Urinary bladder (tissue), 4 donors: ENCODE data around the gene EXOC3L2. TPM values are rescaled to one million over a fixed set of nuclear protein-coding genes. Genes with fewer than 3 reads are reported as not detected.

Source experiments
- DNase-seq: peaks from one replicate; pipeline ENCODE4 v3.0.0-alpha.2; 2015; ENCODE audit errors: extremely low spot score
- H3K27ac ChIP-seq: one replicate; pipeline ENCODE4 v1.5.1; 2013; ENCODE audit warnings: low read depth, mild to moderate bottlenecking, moderate library complexity
- H3K36me3 ChIP-seq: one replicate; pipeline ENCODE4 v1.6.1; 2013; ENCODE audit warnings: mild to moderate bottlenecking, moderate library complexity; ENCODE audit not compliant: insufficient read depth
- H3K4me1 ChIP-seq: one replicate; pipeline ENCODE4 v1.6.1; 2013; ENCODE audit warnings: mild to moderate bottlenecking, moderate library complexity; ENCODE audit not compliant: insufficient read depth
- H3K4me3 ChIP-seq: one replicate; pipeline ENCODE4 v1.5.1; 2013; ENCODE audit warnings: low read depth, low read length
- WGBS: extraction: QIAGEN DNeasy Blood & Tissue Kit; methylation state at CpG from one replicate; pipeline ENCODE4 v1.1.7; 2013; 5-methylcytosine and 5-hydroxymethylcytosine counted together
- polyA plus RNA-seq: library from polyadenylated mRNA; stranded (reverse); fragments of 200-250 nt; gene quantifications from one replicate; pipeline ENCODE4 v1.2.3, GENCODE V29; 2013
- total RNA-seq: library from RNA; depleted of rRNA; stranded (reverse); fragments of >200 nt; gene quantifications from one replicate; pipeline ENCODE4 v1.2.3, GENCODE V29; 2014
- donor health status: healthy with polysubstance abuse.
- donor health status: healthy.

EXOC3L2 gene
- total and polyA plus RNA-seq, 2 donors = 3.4 to 6.9 TPM

DNA sequence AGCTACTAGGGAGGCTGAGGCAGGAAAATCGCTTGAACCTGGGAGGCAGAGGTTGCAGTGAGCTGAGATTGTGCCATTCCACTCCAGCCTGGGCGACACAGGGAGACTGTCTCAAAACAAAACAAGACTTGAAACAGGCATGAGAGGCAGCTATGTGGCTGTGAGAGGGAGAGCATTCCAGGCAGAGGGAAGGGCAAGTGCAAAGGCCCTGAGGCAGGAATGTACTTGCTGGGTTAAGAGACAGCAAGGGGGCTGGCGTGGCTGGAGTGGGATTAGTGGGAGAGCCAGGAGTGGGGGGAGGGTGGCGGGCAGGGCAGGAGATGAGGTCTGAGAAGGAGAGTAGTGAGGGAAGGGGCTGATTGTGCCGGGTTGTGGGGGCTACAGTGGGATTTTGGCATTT is 21.3 kb downstream of the EXOC3L2 start:
- Histone ChIP-seq H3K36me3 (no peaks in the 10 kb centered on the region), H3K4me3 (no peak overlapping the region), H3K4me1 (no peaks in the 10 kb centered on the region), H3K27ac (no peak overlapping the region)
- DNase-seq = no peak
- 83% methylated on average over 5 of the region's 5 CpGs for WGBS

DNA sequence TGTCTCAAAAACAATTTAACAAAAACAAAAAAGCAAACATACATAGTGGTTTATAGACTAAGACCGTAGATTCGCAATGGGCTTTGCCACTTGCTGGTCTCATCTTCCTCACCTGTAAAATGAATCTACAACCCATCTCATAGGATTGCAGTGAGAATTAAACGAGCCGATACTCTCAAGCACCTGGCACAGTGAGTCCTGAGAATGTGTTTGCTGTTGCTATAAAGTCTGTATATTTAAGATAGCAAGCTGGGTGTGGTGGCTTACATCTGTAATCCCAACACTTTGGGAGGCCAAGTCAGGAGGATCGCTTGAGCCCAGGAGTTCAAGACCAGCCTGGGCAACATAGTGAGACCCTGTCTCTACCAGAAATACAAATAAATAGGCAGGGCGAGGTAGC is 22.5 kb downstream of the EXOC3L2 start:
- Histone ChIP-seq H3K4me1 (no peaks in the 10 kb centered on the region), H3K27ac (no peak overlapping the region), H3K36me3 (no peaks in the 10 kb centered on the region), H3K4me3 (no peak overlapping the region)
- DNase-seq = no peak
- WGBS = 90% methylated on average over 6 of the region's 6 CpGs

DNA sequence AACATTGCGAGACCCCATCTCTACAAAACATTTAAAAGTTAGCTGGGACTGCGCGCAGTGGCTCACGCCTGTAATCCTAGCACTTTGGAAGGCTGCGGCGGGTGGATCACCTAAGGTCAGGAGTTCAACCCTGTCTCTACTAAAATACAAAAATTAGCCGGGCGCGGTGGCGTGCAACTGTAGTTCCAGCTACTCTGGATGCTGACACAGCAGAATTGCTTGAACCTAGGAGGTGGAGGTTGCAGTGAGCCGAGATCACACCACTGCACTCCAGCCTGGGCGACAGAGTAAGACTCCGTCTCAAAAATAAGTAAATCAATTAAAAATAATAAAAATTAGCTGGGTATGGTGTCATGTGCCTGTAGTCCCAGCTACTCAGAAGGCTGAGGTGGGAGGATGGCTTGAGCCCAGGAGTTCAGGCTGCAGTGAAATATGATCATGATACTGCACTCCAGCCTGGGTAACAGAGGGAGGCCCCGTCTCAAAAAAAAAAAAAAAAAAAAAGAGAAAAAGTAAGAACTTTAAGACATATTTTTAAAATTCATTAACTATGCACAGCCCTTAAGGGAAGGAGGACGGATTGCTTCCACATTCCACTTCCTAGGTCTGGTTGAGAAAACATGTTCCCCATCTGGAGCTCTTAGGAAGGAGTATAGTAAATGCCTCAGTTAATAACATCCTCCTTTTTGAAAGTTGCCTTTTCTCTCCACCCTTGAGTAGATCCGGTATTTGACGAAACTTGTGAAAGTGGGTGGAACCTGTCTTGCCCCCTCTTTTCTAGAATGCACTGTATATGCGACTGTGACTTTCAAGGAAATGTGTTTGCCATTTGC is 26.1 kb downstream of the EXOC3L2 start:
- DNase-seq = no peak
- Histone ChIP-seq H3K27ac (no peak overlapping the region), H3K4me1 (no peaks in the 10 kb centered on the region), H3K4me3 (no peak overlapping the region), H3K36me3 (no peaks in the 10 kb centered on the region)
- WGBS = 67% methylated on average over 18 of the region's 18 CpGs

DNA sequence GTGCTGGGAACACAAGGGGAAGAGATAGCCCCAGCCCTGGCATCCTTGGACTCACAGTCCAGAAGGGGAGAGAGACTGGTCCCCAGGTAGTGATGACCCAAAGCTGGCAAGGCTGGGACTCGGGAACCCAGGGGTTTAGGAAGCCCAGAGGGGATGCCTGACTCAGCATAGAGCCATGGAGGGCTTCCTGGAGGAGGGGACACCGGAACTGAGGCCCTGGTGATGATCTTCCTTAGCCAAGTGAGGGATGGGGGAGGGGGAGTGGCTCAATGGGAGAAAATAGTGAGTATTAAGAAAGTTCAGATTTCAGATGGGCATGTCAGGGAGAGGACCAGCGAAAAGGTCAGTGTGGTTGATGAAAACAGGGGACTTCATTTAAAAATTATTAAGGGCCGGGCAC is 26.8 kb downstream of the EXOC3L2 start:
- 55% methylated on average over 4 of the region's 4 CpGs for WGBS
- Histone ChIP-seq H3K36me3 (no peaks in the 10 kb centered on the region), H3K27ac (no peak overlapping the region), H3K4me3 (no peak overlapping the region), H3K4me1 (no peaks in the 10 kb centered on the region)
- no peak for DNase-seq

DNA sequence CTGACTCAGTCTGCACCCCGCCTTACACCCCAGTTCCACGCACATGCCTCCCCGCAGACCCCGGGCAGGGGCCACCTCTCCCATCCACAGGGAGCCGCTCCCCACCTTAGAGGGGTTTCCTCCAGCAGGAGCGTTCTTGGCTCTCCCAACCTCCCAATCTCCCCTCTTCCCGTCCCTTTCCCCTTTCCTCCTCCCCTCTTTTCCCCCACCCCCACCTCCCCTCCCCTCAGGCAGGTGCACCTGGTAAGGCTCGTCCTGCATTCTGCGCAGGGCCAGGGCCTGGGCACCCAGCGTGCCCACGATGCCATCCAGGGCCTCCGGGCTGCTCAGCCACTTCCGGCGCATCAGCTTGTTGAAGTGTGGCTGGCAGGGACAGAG is 27.3 kb downstream of the EXOC3L2 start:
- no peak for DNase-seq
- WGBS = 35% methylated on average over 14 of the region's 14 CpGs
- H3K36me3 ChIP-seq = no peaks in the 10 kb centered on the region
- H3K27ac ChIP-seq = no peak overlapping the region
- no peak overlapping the region for H3K4me3 ChIP-seq
- no peaks in the 10 kb centered on the region for H3K4me1 ChIP-seq

DNA sequence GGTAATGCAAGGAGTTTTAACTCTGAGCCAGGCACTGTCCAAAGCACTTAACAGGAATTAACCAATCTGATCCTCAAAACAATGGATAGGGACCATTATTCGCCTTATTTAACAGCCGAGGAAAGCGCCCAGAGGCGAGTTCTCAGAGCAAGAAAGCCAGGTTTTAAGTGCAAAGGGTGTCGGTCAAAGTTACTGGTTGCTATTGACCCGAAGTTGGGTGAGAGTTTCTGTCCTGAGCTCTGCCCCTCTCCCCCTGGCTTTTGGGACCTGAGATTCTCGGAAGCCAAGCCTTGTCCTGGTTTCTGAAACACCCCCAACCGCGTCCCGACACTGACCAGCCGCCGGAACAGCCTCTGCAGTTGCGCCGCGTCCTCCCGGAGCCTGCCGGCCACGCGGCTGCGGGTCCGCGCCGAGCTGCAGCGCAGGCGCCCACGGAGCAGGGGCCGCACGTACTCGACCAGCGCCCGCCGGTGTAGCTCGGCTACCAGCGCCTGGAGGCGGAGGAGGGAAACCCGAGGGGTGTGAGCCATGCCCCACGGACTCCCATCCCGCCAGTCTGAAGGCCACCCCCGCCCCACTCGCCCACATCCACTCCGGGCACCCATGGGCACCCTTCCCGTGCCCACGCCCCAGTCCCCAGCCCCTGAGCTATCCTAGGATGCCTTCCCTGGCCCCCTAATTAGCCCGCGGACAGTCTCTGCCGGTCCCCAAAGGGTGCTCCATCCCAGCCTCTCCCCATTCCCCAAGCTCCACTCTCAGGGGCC is 27.8 kb downstream of the EXOC3L2 start:
- WGBS = 13% methylated on average over 46 of the region's 46 CpGs
- Histone ChIP-seq H3K4me1 (no peaks in the 10 kb centered on the region), H3K27ac (no peak overlapping the region), H3K4me3 (no peak overlapping the region), H3K36me3 (no peaks in the 10 kb centered on the region)
- no peak for DNase-seq

DNA sequence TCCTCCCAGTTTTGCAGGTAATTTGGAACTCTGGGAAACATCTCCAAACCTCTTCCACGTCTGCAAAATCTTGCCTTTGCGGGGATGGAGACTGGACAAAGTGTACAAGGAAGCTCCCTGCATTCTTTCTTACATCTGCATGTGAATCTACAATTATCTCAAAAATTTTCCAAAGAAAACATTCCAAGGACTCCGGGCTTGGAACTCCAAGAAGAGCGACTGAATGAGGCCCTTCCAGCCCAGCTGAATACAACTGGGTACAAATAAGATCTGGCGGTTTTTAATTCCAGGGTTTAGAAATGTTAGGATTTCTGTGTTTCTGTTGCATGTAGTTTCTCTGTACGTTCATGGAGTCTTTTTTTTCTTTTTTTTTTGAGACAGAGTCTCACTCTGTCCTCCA is 28.5 kb downstream of the EXOC3L2 start:
- no peak overlapping the region for H3K27ac ChIP-seq
- WGBS = 59% methylated on average over 6 of the region's 6 CpGs
- no peaks in the 10 kb centered on the region for H3K4me1 ChIP-seq
- H3K4me3 ChIP-seq = no peak overlapping the region
- no peaks in the 10 kb centered on the region for H3K36me3 ChIP-seq
- no peak for DNase-seq

DNA sequence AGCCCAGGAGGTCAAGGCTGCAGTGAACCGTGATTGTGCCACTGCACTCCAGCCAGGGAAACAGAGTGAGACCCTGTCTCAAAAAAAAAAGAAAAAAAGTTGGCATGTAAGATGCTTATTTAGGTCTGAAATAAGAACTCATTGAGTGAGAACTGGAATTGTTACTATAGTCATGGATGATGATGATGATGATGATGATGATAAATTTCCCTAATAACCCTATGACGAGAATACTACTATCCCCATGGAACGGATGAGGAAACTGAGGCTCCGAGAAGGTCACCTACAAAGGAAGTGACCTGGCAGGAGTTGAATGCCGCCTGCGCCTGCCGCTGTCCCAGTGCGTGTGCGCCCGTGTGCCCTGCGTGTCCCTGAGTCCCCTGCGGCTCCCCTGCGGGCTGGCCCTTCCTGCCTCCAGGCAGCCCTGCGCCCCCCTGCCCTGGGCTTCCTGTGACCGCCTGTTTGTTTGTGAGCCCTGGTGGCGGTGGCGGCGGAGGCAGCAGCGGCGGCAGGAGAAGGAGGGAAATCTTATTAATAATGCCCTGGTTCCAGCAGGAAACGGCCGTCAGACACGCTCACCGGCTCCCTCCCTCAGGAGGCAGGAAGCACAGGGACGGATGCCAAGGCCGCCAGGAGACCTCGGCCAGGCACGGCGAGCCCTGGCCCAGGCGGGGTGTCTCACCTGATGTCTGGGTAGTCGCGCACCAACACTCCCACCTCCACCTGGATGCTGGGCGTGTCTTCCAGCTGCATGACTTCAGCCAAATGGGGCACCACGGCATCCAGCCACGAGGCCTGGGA is 29.6 kb downstream of the EXOC3L2 start:
- Histone ChIP-seq H3K4me3 (no peak overlapping the region), H3K27ac (no peak overlapping the region), H3K36me3 (no peaks in the 10 kb centered on the region), H3K4me1 (no peaks in the 10 kb centered on the region)
- DNase-seq = no peak
- WGBS = 22% methylated on average over 35 of the region's 35 CpGs

DNA sequence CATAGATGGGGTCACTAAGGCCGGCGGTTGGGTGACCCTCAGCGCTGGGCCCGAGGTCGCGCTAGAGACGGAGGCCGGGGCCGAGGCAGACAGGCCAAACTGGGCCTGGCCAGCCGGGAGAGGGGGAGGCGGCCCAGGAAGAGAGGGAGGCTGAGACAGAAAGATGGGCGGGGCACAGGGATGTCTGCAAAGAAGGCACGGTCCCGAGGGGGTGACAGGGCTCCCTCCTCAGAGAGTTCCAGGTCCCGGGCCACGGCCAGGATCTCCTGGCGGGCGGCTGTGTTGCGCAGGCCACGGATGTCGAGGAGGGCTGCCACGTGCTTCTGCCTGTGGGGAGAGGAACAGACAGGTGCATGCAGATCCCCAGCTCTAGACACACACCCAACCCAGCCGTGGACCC is 32.2 kb downstream of the EXOC3L2 start:
- DNase-seq = no peak
- Histone ChIP-seq H3K4me3 (no peak overlapping the region), H3K27ac (no peak overlapping the region), H3K36me3 (no peaks in the 10 kb centered on the region), H3K4me1 (no peaks in the 10 kb centered on the region)
- WGBS = 87% methylated on average over 23 of the region's 23 CpGs

DNA sequence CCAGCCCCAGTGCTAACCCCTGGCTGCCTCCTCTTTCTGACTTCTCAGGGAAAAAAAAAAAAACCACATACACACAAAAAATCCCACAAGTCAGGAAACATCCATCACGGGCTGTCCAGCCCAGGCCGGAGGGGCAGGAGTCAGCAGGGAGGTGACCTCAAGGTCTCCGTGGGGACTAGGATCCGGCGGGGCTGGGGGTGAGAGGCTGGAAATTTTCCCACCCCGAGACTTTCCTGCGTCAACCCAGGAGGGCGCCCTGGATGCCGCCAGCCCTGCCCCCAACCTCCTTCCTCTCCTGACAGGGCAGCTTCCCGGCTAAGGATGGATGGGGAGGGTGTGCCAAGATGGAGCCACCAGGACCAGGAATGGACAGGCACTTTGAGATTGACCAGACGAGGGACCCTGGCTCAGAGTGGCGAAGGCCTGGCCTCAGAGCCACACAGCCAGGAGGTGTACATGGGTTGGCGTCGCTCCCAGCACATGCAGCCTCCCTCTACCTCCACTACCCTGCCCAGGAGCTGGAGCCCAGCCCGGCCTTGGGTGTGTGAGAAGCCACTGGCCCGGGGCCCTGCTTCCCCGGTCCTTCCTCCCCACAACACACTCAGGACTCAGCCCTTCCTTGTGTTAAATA is 33.3 kb downstream of the EXOC3L2 start:
- no peak overlapping the region for H3K27ac ChIP-seq
- no peaks in the 10 kb centered on the region for H3K36me3 ChIP-seq
- 39% methylated on average over 17 of the region's 17 CpGs for WGBS
- H3K4me1 ChIP-seq = no peaks in the 10 kb centered on the region
- H3K4me3 ChIP-seq = no peak overlapping the region
- DNase-seq = no peak

DNA sequence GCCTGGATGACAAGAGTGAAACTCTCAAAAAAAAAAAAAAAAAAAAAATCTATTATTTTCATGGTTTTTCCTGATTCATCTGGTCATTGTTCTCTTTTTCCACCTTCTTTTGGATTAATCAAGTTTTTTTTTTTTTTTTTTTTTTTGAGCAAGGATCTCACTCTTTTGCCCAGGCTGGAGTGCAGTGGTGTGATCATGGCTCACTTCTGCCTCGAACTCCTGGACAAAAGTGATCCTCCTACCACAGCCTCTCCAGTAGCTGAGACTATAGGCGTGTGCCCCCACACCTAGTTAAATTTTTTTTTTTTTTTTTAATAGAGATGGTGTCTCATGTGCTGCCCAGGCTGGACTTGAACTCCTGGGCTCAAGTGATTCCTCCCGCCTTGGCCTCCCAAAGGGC is 38.9 kb downstream of the EXOC3L2 start:
- H3K4me3 ChIP-seq = no peak overlapping the region
- H3K4me1 ChIP-seq = no peaks in the 10 kb centered on the region
- DNase-seq = no peak
- no peaks in the 10 kb centered on the region for H3K36me3 ChIP-seq
- H3K27ac ChIP-seq = no peak overlapping the region
- WGBS = 88% methylated on average over 3 of the region's 3 CpGs

DNA sequence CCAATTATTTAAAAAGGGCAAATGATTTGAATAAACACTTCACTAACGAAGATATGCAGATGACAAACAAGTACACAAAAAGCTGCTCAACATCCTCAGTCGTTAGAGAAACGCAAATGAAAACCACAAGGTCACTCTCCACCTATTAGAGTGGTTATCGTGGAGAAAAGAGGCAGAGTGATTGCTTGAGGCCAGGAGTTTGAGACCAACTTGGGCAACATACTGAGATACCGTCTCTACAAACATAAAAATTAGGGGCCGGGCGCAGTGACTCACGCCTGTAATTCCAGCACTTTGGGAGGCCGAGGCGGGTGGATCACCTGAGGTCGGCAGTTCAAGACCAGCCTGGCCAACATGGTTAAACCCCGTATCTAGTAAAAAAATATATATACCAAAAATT is 39.4 kb downstream of the EXOC3L2 start:
- DNase-seq = no peak

DNA sequence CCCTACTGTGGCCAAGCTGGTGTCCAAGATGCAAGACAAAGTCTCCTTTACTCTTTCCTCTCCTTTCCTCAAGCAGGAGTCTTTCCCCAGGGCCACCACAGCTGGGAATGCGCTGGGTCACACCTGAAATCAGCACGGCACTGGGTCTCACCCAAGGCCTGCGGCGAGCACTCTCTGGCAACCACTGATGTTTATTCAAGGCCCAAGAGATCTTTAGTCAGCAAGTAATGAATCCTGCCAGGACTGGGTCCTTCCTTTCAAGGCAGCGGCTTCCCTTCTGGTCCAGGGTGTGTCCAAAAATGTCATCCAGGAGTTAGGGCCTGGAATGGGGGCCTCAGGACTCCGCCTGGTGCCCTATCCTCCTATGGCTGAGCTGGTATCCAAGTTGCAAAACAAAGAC is 42.6 kb downstream of the EXOC3L2 start:
- WGBS = 66% methylated on average over 6 of the region's 6 CpGs
- no peaks in the 10 kb centered on the region for H3K4me1 ChIP-seq
- no peak overlapping the region for H3K27ac ChIP-seq
- H3K36me3 ChIP-seq = no peaks in the 10 kb centered on the region
- H3K4me3 ChIP-seq = no peak overlapping the region
- no peak for DNase-seq

More for the DNA sequence above, 39.4 kb downstream of the EXOC3L2 start:
- 84% methylated on average over 12 of the region's 12 CpGs for WGBS
- Histone ChIP-seq H3K36me3 (no peaks in the 10 kb centered on the region), H3K27ac (no peak overlapping the region), H3K4me3 (no peak overlapping the region), H3K4me1 (no peaks in the 10 kb centered on the region)
